ENCODE results near the gene ABHD12B. TPM values are rescaled to one million over a fixed set of nuclear protein-coding genes. Genes with fewer than 3 reads are reported as not detected.

Gene ABHD12B
- total and polyA plus RNA-seq, 2 experiments from 2014 or later, result 9.0 to 52.8 TPM

DNA sequence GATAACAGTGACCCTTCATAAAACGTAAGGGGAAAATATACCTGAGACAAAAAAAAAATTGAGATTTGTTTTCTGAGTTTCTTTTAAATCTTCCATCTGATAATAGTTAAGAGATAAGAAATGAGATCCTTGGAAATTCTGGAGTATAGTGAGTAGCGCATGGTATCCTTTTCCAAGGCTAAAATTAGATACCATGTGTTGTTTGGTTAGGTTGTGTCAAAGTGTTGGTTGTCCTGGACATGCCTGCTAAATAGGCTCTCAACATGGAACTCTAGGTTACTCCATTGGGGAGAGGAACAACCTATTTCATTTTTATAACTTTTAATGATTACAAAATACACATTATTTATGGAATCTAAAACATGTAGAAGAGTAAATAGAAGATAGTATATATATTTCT, 57.7 kb downstream of the ABHD12B start:
- no peaks in the 10 kb centered on the region for H3F3A ChIP-seq (replicated peaks; ENCODE audit: low read depth)
- DNase-seq (ENCODE audit: low spot score), result no peak
- H3K4me1 Mint-ChIP-seq, result peaks cover 8% of the 10 kb centered on the region; the same call in 2 of the 3 replicates
- no peak overlapping the region for H3K27ac ChIP-seq (ENCODE audit: low read depth)
- no peak overlapping the region for H2AFZ ChIP-seq
- peaks cover 3% of the 10 kb centered on the region for H3K27me3 Mint-ChIP-seq (ENCODE audit: insufficient read depth, low read depth, poor library complexity)
- peaks cover 7% of the 10 kb centered on the region; the same call in 1 of the 2 replicates for H3K4me1 ChIP-seq (ENCODE audit: insufficient read depth)
- H3K4me2 ChIP-seq, result no peak overlapping the region
- H3K27ac Mint-ChIP-seq, result no peak overlapping the region
- no peaks in the 10 kb centered on the region for H3K9me3 Mint-ChIP-seq
- H3K36me3 Mint-ChIP-seq (ENCODE audit: low read depth), result peaks cover 5% of the 10 kb centered on the region; the same call in 2 of the 3 replicates
- H3K4me3 Mint-ChIP-seq, result no peak overlapping the region
- peaks cover 31% of the 10 kb centered on the region for H3K36me3 ChIP-seq (ENCODE audit: insufficient read depth)
- H3K4me3 ChIP-seq, result no peak overlapping the region
- no peak for ATAC-seq
- peaks cover 5% of the 10 kb centered on the region for H4K20me1 ChIP-seq (replicated peaks; ENCODE audit: insufficient read depth)
- H3K79me2 ChIP-seq (replicated peaks; ENCODE audit: insufficient read depth), result no peaks in the 10 kb centered on the region
- H3K27me3 ChIP-seq (ENCODE audit: insufficient read depth), result no peaks in the 10 kb centered on the region
- no peak for TF ChIP-seq ZNF114 (CRISPR knock-in tag; IDR thresholded peaks at IDR 0.05)
- no peak for TF ChIP-seq CREB1 (CRISPR knock-in tag; IDR thresholded peaks at IDR 0.05; ENCODE audit: low read depth)
- TF ChIP-seq, protein P1, sequence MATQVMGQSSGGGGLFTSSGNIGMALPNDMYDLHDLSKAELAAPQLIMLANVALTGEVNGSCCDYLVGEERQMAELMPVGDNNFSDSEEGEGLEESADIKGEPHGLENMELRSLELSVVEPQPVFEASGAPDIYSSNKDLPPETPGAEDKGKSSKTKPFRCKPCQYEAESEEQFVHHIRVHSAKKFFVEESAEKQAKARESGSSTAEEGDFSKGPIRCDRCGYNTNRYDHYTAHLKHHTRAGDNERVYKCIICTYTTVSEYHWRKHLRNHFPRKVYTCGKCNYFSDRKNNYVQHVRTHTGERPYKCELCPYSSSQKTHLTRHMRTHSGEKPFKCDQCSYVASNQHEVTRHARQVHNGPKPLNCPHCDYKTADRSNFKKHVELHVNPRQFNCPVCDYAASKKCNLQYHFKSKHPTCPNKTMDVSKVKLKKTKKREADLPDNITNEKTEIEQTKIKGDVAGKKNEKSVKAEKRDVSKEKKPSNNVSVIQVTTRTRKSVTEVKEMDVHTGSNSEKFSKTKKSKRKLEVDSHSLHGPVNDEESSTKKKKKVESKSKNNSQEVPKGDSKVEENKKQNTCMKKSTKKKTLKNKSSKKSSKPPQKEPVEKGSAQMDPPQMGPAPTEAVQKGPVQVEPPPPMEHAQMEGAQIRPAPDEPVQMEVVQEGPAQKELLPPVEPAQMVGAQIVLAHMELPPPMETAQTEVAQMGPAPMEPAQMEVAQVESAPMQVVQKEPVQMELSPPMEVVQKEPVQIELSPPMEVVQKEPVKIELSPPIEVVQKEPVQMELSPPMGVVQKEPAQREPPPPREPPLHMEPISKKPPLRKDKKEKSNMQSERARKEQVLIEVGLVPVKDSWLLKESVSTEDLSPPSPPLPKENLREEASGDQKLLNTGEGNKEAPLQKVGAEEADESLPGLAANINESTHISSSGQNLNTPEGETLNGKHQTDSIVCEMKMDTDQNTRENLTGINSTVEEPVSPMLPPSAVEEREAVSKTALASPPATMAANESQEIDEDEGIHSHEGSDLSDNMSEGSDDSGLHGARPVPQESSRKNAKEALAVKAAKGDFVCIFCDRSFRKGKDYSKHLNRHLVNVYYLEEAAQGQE (IDR thresholded peaks at IDR 0.05; ENCODE audit: unreplicated experiment), result no peak
- no peak for TF ChIP-seq NANOG (IDR thresholded peaks at IDR 0.05; ENCODE audit: borderline replicate concordance)
- no peak for TF ChIP-seq STAT1 (IDR thresholded peaks at IDR 0.05; ENCODE audit: unreplicated experiment)
- TF ChIP-seq POLR2AphosphoS5 (IDR thresholded peaks at IDR 0.05; ENCODE audit: low read depth), result no peak
- no peak for TF ChIP-seq JUNB (IDR thresholded peaks at IDR 0.05; ENCODE audit: unreplicated experiment)
- TF ChIP-seq, protein P2, sequence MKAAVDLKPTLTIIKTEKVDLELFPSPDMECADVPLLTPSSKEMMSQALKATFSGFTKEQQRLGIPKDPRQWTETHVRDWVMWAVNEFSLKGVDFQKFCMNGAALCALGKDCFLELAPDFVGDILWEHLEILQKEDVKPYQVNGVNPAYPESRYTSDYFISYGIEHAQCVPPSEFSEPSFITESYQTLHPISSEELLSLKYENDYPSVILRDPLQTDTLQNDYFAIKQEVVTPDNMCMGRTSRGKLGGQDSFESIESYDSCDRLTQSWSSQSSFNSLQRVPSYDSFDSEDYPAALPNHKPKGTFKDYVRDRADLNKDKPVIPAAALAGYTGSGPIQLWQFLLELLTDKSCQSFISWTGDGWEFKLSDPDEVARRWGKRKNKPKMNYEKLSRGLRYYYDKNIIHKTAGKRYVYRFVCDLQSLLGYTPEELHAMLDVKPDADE (IDR thresholded peaks at IDR 0.05), result no peak
- TF ChIP-seq, protein P3, sequence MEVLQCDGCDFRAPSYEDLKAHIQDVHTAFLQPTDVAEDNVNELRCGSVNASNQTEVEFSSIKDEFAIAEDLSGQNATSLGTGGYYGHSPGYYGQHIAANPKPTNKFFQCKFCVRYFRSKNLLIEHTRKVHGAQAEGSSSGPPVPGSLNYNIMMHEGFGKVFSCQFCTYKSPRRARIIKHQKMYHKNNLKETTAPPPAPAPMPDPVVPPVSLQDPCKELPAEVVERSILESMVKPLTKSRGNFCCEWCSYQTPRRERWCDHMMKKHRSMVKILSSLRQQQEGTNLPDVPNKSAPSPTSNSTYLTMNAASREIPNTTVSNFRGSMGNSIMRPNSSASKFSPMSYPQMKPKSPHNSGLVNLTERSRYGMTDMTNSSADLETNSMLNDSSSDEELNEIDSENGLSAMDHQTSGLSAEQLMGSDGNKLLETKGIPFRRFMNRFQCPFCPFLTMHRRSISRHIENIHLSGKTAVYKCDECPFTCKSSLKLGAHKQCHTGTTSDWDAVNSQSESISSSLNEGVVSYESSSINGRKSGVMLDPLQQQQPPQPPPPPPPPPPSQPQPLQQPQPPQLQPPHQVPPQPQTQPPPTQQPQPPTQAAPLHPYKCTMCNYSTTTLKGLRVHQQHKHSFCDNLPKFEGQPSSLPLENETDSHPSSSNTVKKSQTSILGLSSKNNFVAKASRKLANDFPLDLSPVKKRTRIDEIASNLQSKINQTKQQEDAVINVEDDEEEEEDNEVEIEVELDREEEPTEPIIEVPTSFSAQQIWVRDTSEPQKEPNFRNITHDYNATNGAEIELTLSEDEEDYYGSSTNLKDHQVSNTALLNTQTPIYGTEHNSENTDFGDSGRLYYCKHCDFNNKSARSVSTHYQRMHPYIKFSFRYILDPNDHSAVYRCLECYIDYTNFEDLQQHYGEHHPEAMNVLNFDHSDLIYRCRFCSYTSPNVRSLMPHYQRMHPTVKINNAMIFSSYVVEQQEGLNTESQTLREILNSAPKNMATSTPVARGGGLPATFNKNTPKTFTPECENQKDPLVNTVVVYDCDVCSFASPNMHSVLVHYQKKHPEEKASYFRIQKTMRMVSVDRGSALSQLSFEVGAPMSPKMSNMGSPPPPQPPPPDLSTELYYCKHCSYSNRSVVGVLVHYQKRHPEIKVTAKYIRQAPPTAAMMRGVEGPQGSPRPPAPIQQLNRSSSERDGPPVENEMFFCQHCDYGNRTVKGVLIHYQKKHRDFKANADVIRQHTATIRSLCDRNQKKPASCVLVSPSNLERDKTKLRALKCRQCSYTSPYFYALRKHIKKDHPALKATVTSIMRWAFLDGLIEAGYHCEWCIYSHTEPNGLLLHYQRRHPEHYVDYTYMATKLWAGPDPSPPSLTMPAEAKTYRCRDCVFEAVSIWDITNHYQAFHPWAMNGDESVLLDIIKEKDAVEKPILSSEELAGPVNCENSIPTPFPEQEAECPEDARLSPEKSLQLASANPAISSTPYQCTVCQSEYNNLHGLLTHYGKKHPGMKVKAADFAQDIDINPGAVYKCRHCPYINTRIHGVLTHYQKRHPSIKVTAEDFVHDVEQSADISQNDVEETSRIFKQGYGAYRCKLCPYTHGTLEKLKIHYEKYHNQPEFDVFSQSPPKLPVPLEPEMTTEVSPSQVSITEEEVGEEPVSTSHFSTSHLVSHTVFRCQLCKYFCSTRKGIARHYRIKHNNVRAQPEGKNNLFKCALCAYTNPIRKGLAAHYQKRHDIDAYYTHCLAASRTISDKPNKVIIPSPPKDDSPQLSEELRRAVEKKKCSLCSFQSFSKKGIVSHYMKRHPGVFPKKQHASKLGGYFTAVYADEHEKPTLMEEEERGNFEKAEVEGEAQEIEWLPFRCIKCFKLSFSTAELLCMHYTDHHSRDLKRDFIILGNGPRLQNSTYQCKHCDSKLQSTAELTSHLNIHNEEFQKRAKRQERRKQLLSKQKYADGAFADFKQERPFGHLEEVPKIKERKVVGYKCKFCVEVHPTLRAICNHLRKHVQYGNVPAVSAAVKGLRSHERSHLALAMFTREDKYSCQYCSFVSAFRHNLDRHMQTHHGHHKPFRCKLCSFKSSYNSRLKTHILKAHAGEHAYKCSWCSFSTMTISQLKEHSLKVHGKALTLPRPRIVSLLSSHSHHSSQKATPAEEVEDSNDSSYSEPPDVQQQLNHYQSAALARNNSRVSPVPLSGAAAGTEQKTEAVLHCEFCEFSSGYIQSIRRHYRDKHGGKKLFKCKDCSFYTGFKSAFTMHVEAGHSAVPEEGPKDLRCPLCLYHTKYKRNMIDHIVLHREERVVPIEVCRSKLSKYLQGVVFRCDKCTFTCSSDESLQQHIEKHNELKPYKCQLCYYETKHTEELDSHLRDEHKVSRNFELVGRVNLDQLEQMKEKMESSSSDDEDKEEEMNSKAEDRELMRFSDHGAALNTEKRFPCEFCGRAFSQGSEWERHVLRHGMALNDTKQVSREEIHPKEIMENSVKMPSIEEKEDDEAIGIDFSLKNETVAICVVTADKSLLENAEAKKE (CRISPR knock-in tag; IDR thresholded peaks at IDR 0.05), result no peak
- TF ChIP-seq, protein P4, sequence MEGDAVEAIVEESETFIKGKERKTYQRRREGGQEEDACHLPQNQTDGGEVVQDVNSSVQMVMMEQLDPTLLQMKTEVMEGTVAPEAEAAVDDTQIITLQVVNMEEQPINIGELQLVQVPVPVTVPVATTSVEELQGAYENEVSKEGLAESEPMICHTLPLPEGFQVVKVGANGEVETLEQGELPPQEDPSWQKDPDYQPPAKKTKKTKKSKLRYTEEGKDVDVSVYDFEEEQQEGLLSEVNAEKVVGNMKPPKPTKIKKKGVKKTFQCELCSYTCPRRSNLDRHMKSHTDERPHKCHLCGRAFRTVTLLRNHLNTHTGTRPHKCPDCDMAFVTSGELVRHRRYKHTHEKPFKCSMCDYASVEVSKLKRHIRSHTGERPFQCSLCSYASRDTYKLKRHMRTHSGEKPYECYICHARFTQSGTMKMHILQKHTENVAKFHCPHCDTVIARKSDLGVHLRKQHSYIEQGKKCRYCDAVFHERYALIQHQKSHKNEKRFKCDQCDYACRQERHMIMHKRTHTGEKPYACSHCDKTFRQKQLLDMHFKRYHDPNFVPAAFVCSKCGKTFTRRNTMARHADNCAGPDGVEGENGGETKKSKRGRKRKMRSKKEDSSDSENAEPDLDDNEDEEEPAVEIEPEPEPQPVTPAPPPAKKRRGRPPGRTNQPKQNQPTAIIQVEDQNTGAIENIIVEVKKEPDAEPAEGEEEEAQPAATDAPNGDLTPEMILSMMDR (conservative IDR thresholded peaks at IDR 0.05; ENCODE audit: low read depth in 2 of 2), result no peak
- TF ChIP-seq ZNF331 (CRISPR knock-in tag; IDR thresholded peaks at IDR 0.05; ENCODE audit: low read depth), result no peak
- TF ChIP-seq EZH2 (IDR thresholded peaks at IDR 0.05; ENCODE audit: low read depth, unreplicated experiment), result no peak
- no peak for TF ChIP-seq EZH2phosphoT487 (IDR thresholded peaks at IDR 0.05; ENCODE audit: unreplicated experiment)
- H3K9me2 ChIP-seq (ENCODE audit: insufficient read depth), result no peaks in the 10 kb centered on the region

Data from GM23338 (cell line).